Hepatocyte (in vitro differentiated cells): Measurements from ENCODE around the gene PRKAG2.

Source experiments
- CTCF ChIP-seq: fragments of 200-600 bp; sonication (generic); IDR thresholded peaks from 2 replicates; pipeline ENCODE4 v1.5.1; 2016; ENCODE audit warnings: antibody characterized with exemption, mild to moderate bottlenecking; ENCODE audit not compliant: poor library complexity
- EZH2 ChIP-seq: fragments of 200-600 bp; sonication (generic); IDR thresholded peaks from 2 replicates; pipeline ENCODE4 v1.6.1; 2016; ENCODE audit warnings: antibody characterized with exemption, mild to moderate bottlenecking, borderline replicate concordance
- EZH2phosphoT487 ChIP-seq: fragments of 200-600 bp; sonication (generic); IDR thresholded peaks from one replicate; pipeline ENCODE4 v1.6.1; 2018; ENCODE audit warnings: antibody characterized with exemption, mild to moderate bottlenecking, low read depth, moderate library complexity; ENCODE audit not compliant: unreplicated experiment, severe bottlenecking

DNA sequence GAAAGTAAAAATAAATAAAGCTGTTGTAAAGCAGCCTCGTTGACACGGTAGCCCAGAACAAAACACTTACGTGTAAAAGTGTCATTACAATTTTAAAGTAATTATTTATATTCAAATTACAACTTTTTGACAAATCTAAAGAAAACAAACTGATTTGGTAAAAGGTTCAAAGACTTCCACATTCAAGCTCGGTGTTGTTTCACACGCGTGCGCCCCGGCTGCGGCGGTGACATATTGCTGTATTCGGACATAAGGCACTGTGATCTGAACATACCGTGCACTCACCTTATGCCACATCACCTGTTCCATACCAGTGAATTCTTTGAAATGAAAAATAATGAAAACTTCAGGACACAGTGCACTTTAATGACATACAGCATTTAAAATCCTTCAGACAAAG lies 320.3 kb downstream of the PRKAG2 start:
- TF ChIP-seq CTCF: no peak
- TF ChIP-seq EZH2phosphoT487: no peak
- no peak for TF ChIP-seq EZH2
